Measurements from ENCODE around the gene NAB1. TPM values are rescaled to one million over a fixed set of nuclear protein-coding genes. Genes with fewer than 3 reads are reported as not detected.

Gene NAB1
- total RNA-seq, 1 donor from 2014 or later, result 71.6 TPM

DNA sequence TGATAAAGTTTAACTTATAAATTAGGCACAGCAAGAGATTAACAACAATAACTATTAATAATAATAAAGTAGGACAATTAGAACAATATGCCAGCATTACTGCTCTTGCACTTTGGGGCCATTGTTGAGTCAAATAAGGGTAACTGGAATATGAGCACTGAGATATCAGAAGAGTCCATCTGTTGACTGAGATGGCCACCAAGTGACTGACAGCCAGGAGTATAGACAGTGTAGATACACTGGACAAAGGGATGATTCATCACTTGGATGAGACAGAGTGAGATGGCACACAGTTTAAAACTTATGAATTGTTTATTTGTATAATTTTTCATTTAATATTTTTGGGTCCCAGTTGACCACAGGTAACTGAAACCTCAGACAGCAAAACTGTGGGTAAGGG is 20.0 kb downstream of the NAB1 start:
- peaks cover 30% of the 10 kb centered on the region for H3K36me3 Mint-ChIP-seq

DNA sequence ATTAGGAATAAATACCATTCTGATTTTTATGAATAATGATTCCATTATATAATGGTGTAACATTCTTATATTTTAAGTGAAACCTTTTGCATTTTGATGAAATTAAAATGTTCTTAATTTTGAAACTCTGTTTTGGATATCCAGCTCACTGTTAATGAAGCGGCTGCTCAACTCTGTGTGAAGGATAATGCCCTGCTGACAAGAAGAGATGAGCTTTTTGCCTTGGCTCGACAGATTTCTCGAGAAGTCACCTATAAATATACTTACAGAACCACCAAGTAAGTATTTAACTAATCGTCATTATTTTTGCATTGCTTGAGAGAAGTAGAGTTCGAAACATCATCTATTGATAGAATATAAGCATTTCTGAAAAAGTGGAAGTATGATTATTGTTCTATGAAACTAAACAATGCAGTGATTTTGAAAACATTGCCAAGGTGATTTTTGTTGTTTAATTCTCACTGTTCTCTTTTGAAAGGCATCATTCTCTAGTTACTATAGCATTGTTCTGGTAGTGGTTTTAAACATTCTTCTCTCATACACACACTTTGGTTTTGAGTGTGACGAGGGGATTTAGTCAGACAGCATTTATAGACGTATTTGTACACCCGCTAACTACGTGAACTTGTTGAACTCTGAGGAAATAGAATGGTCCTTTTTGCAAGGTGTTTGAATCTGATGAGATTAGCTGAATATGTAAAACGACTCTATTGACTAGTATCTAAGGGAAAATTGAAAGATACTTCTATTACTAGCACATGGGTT is 21.5 kb downstream of the NAB1 start:
- peaks cover 5% of the 10 kb centered on the region for H3K9me3 Mint-ChIP-seq
- TF ChIP-seq, protein P1, sequence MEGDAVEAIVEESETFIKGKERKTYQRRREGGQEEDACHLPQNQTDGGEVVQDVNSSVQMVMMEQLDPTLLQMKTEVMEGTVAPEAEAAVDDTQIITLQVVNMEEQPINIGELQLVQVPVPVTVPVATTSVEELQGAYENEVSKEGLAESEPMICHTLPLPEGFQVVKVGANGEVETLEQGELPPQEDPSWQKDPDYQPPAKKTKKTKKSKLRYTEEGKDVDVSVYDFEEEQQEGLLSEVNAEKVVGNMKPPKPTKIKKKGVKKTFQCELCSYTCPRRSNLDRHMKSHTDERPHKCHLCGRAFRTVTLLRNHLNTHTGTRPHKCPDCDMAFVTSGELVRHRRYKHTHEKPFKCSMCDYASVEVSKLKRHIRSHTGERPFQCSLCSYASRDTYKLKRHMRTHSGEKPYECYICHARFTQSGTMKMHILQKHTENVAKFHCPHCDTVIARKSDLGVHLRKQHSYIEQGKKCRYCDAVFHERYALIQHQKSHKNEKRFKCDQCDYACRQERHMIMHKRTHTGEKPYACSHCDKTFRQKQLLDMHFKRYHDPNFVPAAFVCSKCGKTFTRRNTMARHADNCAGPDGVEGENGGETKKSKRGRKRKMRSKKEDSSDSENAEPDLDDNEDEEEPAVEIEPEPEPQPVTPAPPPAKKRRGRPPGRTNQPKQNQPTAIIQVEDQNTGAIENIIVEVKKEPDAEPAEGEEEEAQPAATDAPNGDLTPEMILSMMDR (IDR thresholded peaks at IDR 0.05; ENCODE audit: unreplicated experiment), result no peak

More for the DNA sequence above, 20.0 kb downstream of the NAB1 start:
- Mint-ChIP-seq H3K27ac (no peak overlapping the region), H3K9me3 (peaks cover 8% of the 10 kb centered on the region), H3K4me3 (no peak overlapping the region), H3K27me3 (ENCODE audit: low read depth) (no peaks in the 10 kb centered on the region), H3K4me1 (peaks cover 23% of the 10 kb centered on the region)
- no peak for DNase-seq (ENCODE audit: low spot score in 2 of 2, unreplicated experiment in 2 of 2)
- TF ChIP-seq, protein P1 (IDR thresholded peaks at IDR 0.05; ENCODE audit: unreplicated experiment), result no peak

DNA sequence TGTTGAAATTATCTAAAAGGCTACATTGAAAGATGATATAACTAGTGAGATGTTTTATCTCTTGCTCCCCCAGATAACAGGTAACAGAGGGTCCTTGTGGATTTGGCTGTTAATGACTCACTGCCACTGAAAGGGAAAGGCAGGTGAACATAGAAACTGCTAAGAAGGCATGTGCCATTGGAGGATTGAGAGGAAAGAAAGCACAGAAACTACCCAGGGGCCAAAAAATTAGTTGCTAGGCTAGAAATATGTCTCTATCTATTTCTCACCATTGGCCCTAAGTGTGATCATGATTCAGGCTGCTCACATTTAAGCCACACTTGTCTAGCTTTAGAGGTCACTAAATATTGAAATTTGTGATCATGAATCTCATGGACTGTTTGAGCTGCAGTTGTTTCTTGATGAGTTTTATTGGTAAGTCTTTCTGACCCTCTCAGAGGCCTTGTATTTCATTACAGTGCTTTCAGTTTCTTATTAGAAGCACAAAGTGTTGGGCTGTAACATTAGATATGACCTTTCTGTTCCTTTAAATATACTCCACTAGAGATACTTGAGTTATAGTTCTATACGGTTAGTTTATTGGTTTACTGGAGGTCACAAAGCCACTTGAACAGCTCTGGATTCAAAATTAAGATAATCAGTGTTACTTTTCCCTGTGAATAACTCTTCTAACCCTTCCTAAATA is 26.2 kb downstream of the NAB1 start:
- Mint-ChIP-seq H3K4me1 (peaks cover 66% of the 10 kb centered on the region), H3K27me3 (ENCODE audit: low read depth) (no peaks in the 10 kb centered on the region), H3K4me3 (no peak overlapping the region), H3K27ac (peak overlapping the region; percentile 85), H3K9me3 (no peaks in the 10 kb centered on the region), H3K36me3 (peaks cover 17% of the 10 kb centered on the region)
- no peak for DNase-seq (ENCODE audit: low spot score in 2 of 2, unreplicated experiment in 2 of 2)
- TF ChIP-seq, protein P1 (IDR thresholded peaks at IDR 0.05; ENCODE audit: unreplicated experiment), result no peak

More for the DNA sequence above, 21.5 kb downstream of the NAB1 start:
- Mint-ChIP-seq H3K4me1 (peaks cover 36% of the 10 kb centered on the region), H3K27ac (no peak overlapping the region), H3K27me3 (ENCODE audit: low read depth) (no peaks in the 10 kb centered on the region), H3K4me3 (no peak overlapping the region), H3K36me3 (peaks cover 25% of the 10 kb centered on the region)
- DNase-seq (ENCODE audit: low spot score in 2 of 2, unreplicated experiment in 2 of 2), result no peak

DNA sequence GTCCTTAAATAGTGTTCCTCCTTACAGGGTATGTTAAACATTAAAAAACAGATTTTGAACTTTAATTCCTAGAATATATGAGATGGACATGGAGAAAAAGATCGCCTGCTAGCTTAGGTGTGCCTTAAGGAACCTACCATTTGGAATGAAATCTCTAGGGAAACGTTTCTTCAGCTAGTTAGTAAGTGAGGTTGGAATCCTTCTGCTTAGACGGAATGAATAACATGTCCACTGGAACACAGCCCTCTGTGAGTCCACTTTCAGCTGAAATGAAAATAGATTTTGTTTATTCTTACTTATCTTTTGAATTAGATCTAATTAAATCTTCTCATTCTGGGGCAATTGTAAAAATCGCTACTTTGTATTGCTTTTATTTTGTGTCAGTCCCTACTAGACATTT is 28.4 kb downstream of the NAB1 start:
- Mint-ChIP-seq H3K4me1 (peaks cover 77% of the 10 kb centered on the region), H3K27ac (peak overlapping the region; percentile 77), H3K9me3 (no peaks in the 10 kb centered on the region), H3K27me3 (ENCODE audit: low read depth) (no peaks in the 10 kb centered on the region), H3K4me3 (no peak overlapping the region), H3K36me3 (peaks cover 9% of the 10 kb centered on the region)
- DNase-seq (ENCODE audit: low spot score in 2 of 2, unreplicated experiment in 2 of 2), result no peak
- TF ChIP-seq, protein P1 (IDR thresholded peaks at IDR 0.05; ENCODE audit: unreplicated experiment), result no peak

DNA sequence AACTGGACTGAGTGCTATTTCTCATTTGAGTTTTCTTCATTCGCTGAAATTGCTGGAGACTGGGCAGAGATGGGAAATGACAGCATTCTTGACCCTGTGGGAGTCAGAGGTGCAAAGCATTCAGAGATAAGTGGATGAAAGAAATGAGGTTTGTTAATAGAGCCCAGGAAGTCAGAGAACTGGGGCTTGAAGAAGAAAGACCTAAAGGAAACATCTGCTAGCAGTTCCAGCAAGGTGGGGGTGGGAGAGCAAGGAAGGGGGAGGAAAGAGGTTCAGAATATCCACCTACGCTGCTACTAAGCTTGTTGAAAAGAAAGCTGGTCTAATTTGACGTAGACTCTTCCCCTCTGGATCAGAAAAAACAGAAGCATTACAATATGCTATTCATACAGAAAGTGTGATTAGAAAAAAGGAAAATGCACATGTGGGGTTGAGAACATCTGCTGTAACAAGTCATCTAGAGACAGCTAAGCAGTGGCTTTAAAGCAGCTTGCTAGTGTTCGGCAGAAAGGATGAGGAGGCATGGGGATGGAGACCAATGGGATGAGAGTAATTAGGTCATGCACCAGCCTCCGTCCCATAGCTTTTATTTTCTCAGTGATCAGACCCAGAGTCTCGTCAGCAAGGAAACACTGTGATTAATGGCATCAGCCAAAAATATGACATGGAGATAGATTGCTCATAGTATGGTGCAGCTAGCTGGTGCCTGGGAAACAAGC is 29.7 kb downstream of the NAB1 start:
- no peaks in the 10 kb centered on the region for H3K9me3 Mint-ChIP-seq
- TF ChIP-seq, protein P1 (IDR thresholded peaks at IDR 0.05; ENCODE audit: unreplicated experiment), result no peak
- peak overlapping the region; percentile 27 for H3K4me3 Mint-ChIP-seq
- H3K4me1 Mint-ChIP-seq, result peaks cover 72% of the 10 kb centered on the region
- DNase-seq (ENCODE audit: low spot score in 2 of 2, unreplicated experiment in 2 of 2), result no peak
- peaks cover 5% of the 10 kb centered on the region for H3K36me3 Mint-ChIP-seq
- peak overlapping the region; percentile 93 for H3K27ac Mint-ChIP-seq
- H3K27me3 Mint-ChIP-seq (ENCODE audit: low read depth), result no peaks in the 10 kb centered on the region
